OCI-LY1 (cell line): ENCODE measurements around the gene EYS.

ENCODE experiments used
- CTCF ChIP-seq: fragments of 200-600 bp; sonication (generic), shearing (Covaris generic); IDR thresholded peaks from 2 replicates; pipeline ENCODE4 v1.5.1; 2017; ENCODE audit warnings: mild to moderate bottlenecking, antibody characterized with exemption, low read length, moderate library complexity, mixed read lengths
- EZH2 ChIP-seq: fragments of 200-600 bp; sonication (generic), shearing (Covaris generic); IDR thresholded peaks from 2 replicates; pipeline ENCODE4 v1.8.0; 2017; ENCODE audit warnings: borderline replicate concordance, mixed run types, mild to moderate bottlenecking, antibody characterized with exemption, low read length, moderate library complexity, mixed read lengths

- TF ChIP-seq CTCF (no peak), EZH2 (no peak)
These were observed 83.5 kb downstream of the EYS start for GRCh38 chr6:65623566-65623965.
